ENCODE data around the gene HS3ST3A1.

DNA sequence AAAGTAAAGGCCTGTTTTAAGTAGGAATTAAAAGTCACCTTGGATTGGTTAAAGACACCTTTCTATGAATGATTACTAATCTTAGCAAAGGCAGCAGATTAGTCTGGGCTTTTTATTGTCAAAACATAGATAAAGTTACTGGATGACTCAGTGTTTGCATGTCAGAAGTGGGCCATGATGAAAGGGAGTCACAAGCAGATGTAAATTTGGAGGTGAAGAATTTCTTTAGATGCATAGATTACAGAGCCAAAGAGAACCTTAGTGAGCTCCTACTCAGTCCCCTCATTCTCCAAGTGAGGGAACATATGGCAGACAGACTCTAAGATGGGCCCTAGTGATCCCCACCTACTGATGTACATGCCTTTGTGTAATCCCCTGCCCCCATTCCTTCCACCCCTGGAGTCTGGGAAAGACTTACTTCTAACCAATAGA, 124.5 kb downstream of the HS3ST3A1 start:
- TF ChIP-seq, protein P1, sequence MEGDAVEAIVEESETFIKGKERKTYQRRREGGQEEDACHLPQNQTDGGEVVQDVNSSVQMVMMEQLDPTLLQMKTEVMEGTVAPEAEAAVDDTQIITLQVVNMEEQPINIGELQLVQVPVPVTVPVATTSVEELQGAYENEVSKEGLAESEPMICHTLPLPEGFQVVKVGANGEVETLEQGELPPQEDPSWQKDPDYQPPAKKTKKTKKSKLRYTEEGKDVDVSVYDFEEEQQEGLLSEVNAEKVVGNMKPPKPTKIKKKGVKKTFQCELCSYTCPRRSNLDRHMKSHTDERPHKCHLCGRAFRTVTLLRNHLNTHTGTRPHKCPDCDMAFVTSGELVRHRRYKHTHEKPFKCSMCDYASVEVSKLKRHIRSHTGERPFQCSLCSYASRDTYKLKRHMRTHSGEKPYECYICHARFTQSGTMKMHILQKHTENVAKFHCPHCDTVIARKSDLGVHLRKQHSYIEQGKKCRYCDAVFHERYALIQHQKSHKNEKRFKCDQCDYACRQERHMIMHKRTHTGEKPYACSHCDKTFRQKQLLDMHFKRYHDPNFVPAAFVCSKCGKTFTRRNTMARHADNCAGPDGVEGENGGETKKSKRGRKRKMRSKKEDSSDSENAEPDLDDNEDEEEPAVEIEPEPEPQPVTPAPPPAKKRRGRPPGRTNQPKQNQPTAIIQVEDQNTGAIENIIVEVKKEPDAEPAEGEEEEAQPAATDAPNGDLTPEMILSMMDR (IDR thresholded peaks at IDR 0.05 in 8 of 11, conservative IDR thresholded peaks at IDR 0.05 in 3 of 11) = no peak
- TF ChIP-seq POLR2AphosphoS5 (IDR thresholded peaks at IDR 0.05) = no peak
